Stimulated activated CD4-positive, alpha-beta T cell treated with anti-CD3 and anti-CD28 coated beads, TNF-alpha, amount 100 ng/mL, for 24 hours (primary cell): ENCODE results near the gene DENND1A.
"Not testable (repeated sequence)": the region's sequence is repeated elsewhere in the genome, so short reads cannot be mapped to it uniquely, and the experiment has no call there.

Experiments used
- DNase-seq, 3 experiments: peaks; one replicate each; pipeline ENCODE4 v3.0.0-alpha.2; 2020; ENCODE audit warnings: low read depth in 3 of 3

DENND1A gene

GRCh38 chr9:123652416-123652815 lies 277.5 kb downstream of the DENND1A start:
- no peak for DNase-seq

GRCh38 chr9:123651871-123652270 lies 278.1 kb downstream of the DENND1A start:
- no peak for DNase-seq

GRCh38 chr9:123651273-123651672 lies 278.7 kb downstream of the DENND1A start:
- no peak for DNase-seq

DNA sequence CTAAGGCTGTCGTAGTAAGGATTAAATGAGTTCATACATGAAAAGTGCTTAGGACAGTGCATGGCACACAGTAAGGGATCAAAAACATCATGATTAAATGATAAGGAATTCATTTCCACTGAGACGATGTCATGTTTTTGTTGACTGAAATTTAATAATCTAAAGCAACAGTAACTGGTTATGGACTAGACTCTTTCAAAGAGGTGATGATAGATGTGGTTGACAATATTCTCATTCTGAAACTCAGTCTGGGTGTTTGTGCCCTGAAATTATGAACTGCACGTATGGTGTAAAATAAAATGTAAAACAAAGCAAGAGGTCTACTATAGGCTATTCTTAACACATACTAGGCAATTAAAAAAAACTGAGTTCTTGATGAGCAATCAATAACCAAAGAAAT lies 280.0 kb downstream of the DENND1A start:
- DNase-seq: no peak

DNA sequence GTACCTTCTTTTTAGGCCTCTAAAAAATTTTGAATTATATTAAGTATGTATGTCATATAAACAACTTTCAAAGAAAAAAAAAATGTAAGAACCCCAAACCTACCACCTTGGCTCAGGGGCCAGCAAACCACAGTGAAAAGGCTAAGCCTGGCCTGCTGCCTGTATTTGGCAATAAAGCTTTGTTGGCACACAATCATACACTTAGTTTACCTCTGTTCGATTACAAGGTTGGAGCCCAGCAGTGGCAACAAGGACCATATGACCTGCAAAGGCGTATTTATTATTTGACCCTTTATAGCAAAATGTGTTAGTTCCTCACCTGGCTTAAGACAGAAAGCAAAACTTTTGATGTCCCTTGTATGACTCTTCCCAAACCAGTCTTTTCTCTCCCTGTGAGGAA lies 282.8 kb downstream of the DENND1A start:
- DNase-seq: no peak

DNA sequence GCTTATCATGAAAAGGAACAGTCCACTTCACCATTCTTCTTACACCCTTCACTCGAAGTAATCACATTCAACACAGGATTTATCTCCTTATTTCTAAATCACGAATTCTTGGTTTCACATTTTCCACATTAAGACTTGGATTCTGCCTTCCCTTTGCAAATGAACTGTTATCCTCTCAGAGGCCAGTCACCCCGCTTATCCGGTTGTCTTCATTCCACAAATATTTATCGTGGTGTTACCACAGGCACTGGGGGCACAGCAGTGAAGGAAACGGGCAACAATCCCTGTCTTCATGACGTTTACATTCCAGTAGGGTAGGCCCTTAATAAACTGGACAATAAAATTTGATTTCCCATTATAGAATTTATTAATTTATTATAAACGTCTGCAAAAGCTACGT lies 284.2 kb downstream of the DENND1A start:
- DNase-seq: no peak

DNA sequence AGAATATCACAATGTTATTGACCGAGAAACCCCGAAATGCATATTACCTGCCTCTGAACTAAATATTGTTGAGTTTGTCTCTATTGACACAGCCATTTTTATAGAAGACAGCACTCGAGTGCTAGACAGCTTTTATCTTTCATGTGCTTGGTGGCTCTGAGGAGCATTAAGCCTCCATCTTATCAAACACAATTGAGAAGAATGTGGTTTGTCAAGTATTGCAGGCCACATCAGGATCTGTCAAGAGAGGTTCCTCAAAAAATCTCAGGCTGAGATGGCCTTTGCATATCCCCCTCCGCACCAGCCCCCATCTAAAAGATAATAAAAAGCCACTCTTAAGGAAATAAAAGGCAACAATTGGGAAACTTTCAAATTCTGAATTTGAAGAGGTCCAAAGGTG lies 284.8 kb downstream of the DENND1A start:
- DNase-seq: no peak

- no peak for DNase-seq
These were observed 286.4 kb downstream of the DENND1A start for GRCh38 chr9:123643518-123643917.

DNA sequence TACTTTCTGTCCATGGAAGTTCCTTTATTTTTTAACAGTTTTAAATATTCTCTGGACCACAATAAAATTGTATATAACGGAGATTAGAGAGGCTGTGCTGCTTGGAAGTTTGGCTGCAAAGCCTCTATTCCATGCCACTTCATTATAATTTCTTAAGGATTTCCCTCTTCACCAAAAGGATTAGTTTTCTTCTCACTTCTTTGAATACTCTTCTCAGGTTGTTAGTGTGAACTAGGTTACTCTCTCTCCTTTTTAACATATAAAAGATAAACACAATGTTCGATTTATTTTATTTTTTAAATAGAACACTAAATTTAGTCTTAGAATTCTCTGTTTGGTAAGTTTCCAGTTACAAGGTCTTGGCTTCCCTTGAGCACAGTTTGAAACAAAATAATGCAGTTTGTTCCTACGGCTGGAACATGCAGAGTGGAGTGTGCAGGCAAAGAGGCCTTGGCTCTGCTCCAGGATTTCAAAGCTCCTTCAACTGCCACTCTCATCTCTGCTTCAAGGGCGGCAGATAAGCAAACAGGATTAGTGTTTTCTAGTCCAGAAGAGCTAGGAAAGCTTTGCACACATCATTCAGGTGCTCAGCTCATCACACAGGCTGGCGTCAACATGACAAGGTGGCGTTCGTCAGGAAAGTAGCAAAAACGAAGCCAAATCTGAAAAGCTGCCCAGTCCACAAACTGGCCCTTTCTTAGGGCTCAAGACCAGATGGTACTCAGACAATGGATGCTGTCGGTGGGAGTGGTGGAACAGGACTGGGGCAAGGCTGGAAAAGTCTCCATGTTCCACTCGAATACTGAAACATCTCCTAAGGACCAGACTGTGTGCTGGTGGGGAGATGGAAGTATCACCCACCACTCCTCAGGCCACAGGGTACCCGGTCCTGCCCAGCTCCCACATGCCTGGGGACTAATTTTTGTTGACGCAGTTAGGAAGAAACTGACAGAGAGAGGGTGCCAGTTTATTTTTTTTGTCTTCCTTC lies 287.3 kb downstream of the DENND1A start:
- DNase-seq: no peak

DNA sequence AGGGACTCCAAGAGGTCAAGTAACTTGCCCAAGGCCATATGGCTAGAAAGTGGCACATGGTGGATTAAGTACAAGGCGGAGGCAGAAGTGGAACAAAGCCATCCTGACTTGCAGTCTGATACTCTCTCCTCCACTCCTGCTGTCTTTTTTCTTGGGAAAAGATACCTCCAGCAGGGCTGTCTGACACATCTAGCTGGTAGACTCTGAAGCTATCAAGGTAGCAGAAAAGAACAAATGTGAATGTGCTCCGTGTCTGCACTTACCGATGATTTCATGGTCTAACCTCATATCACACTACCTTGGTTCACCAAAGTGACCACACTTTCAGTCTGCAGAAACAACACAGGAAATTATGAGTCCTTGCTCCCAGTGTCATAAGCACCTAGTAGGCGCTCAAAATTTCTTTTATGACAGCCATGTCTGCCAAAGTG lies 289.1 kb downstream of the DENND1A start:
- DNase-seq: no peak

- no peak for DNase-seq
These were observed 290.2 kb downstream of the DENND1A start for GRCh38 chr9:123639743-123640142.

GRCh38 chr9:123637945-123638634 lies 291.8 kb downstream of the DENND1A start:
- DNase-seq: no peak

GRCh38 chr9:123637606-123637944 lies 292.4 kb downstream of the DENND1A start:
- DNase-seq: no peak

DNA sequence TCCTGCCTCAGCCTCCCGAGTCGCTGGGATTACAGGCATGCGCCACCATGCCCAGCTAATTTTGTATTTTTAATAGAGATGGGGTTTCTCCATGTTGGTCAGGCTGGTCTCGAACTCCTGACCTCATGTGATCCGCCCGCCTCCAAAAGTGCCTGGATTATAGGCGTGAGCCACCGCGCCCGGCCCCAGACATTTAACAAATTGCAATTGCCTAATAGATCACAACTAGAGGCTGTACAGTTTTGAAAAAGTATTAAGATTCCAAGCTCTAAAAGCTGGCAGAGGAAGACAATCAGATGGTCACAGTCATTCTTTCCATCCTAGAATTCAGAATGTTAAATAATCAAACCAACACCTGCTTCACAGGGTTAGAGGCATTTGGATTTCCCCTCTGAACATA lies 293.1 kb downstream of the DENND1A start:
- DNase-seq: not testable (repeated sequence)

DNA sequence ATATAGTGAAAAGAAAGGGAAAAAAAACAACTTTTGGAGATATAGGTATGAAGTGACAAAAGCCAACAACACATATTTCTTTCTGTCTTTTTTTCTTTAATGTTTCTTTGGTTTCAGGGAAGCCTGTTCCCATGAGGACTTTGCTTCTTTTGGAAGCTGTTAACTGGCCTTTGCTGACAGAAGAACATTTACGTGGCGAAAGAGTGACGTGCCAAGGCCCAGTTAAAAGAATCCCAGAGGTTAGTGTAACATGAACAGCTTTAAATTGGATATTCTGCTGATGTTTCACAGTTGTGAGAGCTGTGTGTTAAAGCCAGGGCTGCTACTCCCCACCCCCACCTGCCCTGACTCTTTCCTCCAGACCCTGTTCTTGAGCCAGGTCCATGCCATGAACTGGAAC lies 298.1 kb downstream of the DENND1A start:
- no peak for DNase-seq

DNA sequence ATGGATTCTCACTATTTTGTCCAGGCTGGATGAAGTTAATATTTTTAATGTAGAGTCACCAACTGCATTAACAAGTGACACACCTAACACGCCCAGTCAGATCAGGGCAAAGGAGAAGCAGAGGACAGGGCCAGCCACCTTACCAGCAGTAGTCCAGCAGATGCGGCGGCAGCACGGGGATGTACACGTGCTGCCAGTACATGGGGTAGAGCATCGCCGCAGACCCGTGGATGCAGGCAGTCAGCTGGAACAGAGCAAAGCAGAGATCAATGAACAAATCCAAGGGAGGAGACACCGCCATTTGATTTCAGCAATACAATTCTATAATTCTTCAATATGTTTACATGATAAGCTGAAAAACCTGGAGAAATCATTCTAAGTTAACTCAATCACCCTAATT lies 299.7 kb downstream of the DENND1A start:
- no peak for DNase-seq

- no peak for DNase-seq
These were observed 300.4 kb downstream of the DENND1A start for GRCh38 chr9:123629531-123629930.

DNA sequence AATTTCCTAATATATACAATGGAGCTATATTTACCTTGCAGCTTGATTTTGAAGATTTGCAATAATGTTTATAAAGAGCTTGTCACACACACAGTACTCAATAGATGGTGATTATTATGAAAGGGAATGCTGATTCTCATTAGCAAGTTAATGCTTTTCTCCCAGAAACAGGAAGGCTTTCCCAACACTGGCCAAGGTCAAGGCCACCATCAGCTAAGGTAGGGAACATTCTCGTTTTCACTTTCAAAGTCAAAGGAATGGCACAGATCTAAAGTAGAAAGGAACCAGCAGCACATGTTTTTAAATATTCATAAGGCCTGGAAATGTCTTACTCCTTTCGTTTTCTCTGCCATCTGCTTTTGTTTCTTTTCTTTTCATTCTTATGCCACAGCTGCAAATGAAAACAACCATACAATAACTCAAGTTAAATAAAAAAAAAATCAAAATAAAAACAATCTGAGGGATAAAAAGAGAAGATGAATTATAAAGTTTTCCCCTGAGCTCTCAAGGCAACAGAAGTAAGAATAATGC lies 307.1 kb downstream of the DENND1A start:
- no peak for DNase-seq

- no peak for DNase-seq
These were observed 309.7 kb downstream of the DENND1A start for GRCh38 chr9:123620239-123620638.

GRCh38 chr9:123617952-123618678 lies 311.8 kb downstream of the DENND1A start:
- no peak for DNase-seq

- DNase-seq: no peak
These were observed 312.6 kb downstream of the DENND1A start for GRCh38 chr9:123617286-123617685.

DNA sequence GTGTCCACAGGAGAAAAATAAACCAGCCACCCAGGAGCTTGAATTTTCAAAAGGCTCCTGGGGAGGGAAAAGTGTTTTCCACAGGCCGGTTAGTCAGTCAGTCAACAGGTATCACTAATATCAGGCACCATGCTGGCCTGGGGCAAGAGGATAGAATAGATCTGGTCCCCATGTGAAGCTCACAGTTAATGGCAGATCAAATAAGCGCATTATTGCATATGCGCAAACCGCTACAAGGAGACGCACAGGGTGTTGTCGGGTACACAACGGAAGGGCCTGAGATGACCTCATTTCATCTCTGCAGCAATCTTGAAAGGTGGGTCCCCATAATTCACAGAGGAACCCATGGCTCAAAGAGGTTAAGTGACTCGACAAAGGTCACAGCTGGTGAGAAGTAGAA lies 313.2 kb downstream of the DENND1A start:
- no peak for DNase-seq
